ENCODE measurements around the gene TPRX1. TPM values are rescaled to one million over a fixed set of nuclear protein-coding genes. Genes with fewer than 3 reads are reported as not detected.
"Not testable (repeated sequence)": the region's sequence is repeated elsewhere in the genome, so short reads cannot be mapped to it uniquely, and the experiment has no call there.

TPRX1 gene
- total RNA-seq, 2 donors from 2014 or later, result not detected

- DNase-seq; ATAC-seq; intact Hi-C loops (cut with DNase I): not testable (repeated sequence)
Observed at GRCh38 chr19:47777245-47778048, 26.9 kb downstream of the TPRX1 start.

GRCh38 chr19:47776568-47776967 is 27.8 kb downstream of the TPRX1 start:
- ATAC-seq (no peak), DNase-seq (no peak)
- intact Hi-C loops (cut with DNase I), result no loop called here

- DNase-seq; intact Hi-C loops (cut with DNase I); ATAC-seq: not testable (repeated sequence)
Observed at GRCh38 chr19:47771291-47771690, 33.1 kb downstream of the TPRX1 start.

- intact Hi-C loops (cut with DNase I), result no loop called here
Observed at GRCh38 chr19:47769534-47769933, 34.8 kb downstream of the TPRX1 start.

GRCh38 chr19:47768604-47769003 is 35.7 kb downstream of the TPRX1 start:
- intact Hi-C loops (cut with DNase I), result no loop called here
- ATAC-seq (no peak), DNase-seq (no peak)

More at GRCh38 chr19:47769534-47769933, 34.8 kb downstream of the TPRX1 start:
- DNase-seq (no peak), ATAC-seq (no peak)

GRCh38 chr19:47767349-47767748 is 37.0 kb downstream of the TPRX1 start:
- intact Hi-C loops (cut with DNase I), result no loop called here
- ATAC-seq, result no peak

GRCh38 chr19:47766670-47767069 is 37.7 kb downstream of the TPRX1 start:
- ATAC-seq (no peak), DNase-seq (no peak)
- intact Hi-C loops (cut with DNase I), result loop anchor here in 1 of 2 donors (1.0 kb wide), 1 partner anchor 22 kb away; no protein-coding TSS in a partner anchor

More at GRCh38 chr19:47767349-47767748, 37.0 kb downstream of the TPRX1 start:
- no peak for DNase-seq

GRCh38 chr19:47766359-47766620 is 38.1 kb downstream of the TPRX1 start:
- no peak for DNase-seq
- ATAC-seq, result no peak
- intact Hi-C loops (cut with DNase I), result loop anchor here in 1 of 2 donors (1.0 kb wide), 1 partner anchor 22 kb away; no protein-coding TSS in a partner anchor

- ATAC-seq (peak; percentile 76 to 82), DNase-seq (peak; percentile 81)
- intact Hi-C loops (cut with DNase I), result loop anchor here in 1 of 2 donors (1.0 kb wide), 1 partner anchor 23 kb away; no protein-coding TSS in a partner anchor
Observed at GRCh38 chr19:47765523-47766358, 38.6 kb downstream of the TPRX1 start.

- ATAC-seq; intact Hi-C loops (cut with DNase I); DNase-seq: not testable (repeated sequence)
Observed at GRCh38 chr19:47764705-47765104, 39.6 kb downstream of the TPRX1 start.

GRCh38 chr19:47762615-47763308 is 41.6 kb downstream of the TPRX1 start:
- DNase-seq, result peak; percentile 69
- intact Hi-C loops (cut with DNase I), result no loop called here
- peak; percentile 43 to 60 for ATAC-seq

GRCh38 chr19:47762151-47762550 is 42.2 kb downstream of the TPRX1 start:
- DNase-seq (no peak), ATAC-seq (no peak)
- intact Hi-C loops (cut with DNase I), result no loop called here

- DNase-seq (no peak), ATAC-seq (no peak)
- intact Hi-C loops (cut with DNase I), result no loop called here
Observed at GRCh38 chr19:47761566-47761965, 42.8 kb downstream of the TPRX1 start.

- DNase-seq (no peak), ATAC-seq (no peak)
- intact Hi-C loops (cut with DNase I), result no loop called here
Observed at GRCh38 chr19:47760632-47760999, 43.7 kb downstream of the TPRX1 start.

GRCh38 chr19:47758443-47758804 is 45.9 kb downstream of the TPRX1 start:
- DNase-seq (no peak), ATAC-seq (no peak)
- intact Hi-C loops (cut with DNase I), result no loop called here

GRCh38 chr19:47757617-47758442 is 46.5 kb downstream of the TPRX1 start:
- no peak for DNase-seq
- intact Hi-C loops (cut with DNase I), result no loop called here
- no peak for ATAC-seq

GRCh38 chr19:47756953-47757608 is 47.3 kb downstream of the TPRX1 start:
- intact Hi-C loops (cut with DNase I), result no loop called here
- ATAC-seq, result peak; percentile 30 to 33
- DNase-seq, result no peak

- no peak for DNase-seq
- peak in 1 of 2 donors; percentile 6 for ATAC-seq
- intact Hi-C loops (cut with DNase I), result no loop called here
Observed at GRCh38 chr19:47756627-47756929, 47.8 kb downstream of the TPRX1 start.

Measured in left cardiac atrium (tissue), 4 donors.